HepG2 (cell line): ENCODE measurements around the gene RING1. TPM values are rescaled to one million over a fixed set of nuclear protein-coding genes. Genes with fewer than 3 reads are reported as not detected.
A peak's percentile ranks its signal among the peaks of the same experiment; 100 is the strongest.

Experiments used
- ATF5 ChIP-seq: sonication (generic); formaldehyde crosslinking; IDR thresholded peaks from 2 replicates; pipeline ENCODE4 v1.4.0; 2020; ENCODE audit warnings: mild to moderate bottlenecking, low read depth, missing genetic modification reagents
- CEBPG ChIP-seq: IDR thresholded peaks from 2 replicates; pipeline ENCODE4 v1.6.1; 2016
- DNMT1 ChIP-seq: sonication (generic); formaldehyde crosslinking; IDR thresholded peaks from 2 replicates; pipeline ENCODE4 v1.5.1; 2020; ENCODE audit warnings: mild to moderate bottlenecking, missing genetic modification reagents
- HNRNPL ChIP-seq: fragments of 200-400 bp; formaldehyde crosslinking; IDR thresholded peaks from 2 replicates; pipeline ENCODE4 v1.6.1; 2017; ENCODE audit warnings: mild to moderate bottlenecking, low read depth, low read length
- ISX ChIP-seq: sonication (generic); formaldehyde crosslinking; conservative IDR thresholded peaks from 2 replicates; pipeline ENCODE4 v1.5.0; 2020; ENCODE audit warnings: missing genetic modification reagents
- NPAS2 ChIP-seq: sonication (generic); formaldehyde crosslinking; IDR thresholded peaks from 2 replicates; pipeline ENCODE4 v1.8.0; 2022; ENCODE audit warnings: mild to moderate bottlenecking, missing genetic modification reagents, borderline replicate concordance
- POGK ChIP-seq: sonication (generic); formaldehyde crosslinking; conservative IDR thresholded peaks from 2 replicates; pipeline ENCODE4 v1.8.0; 2022; ENCODE audit warnings: mild to moderate bottlenecking, moderate library complexity, missing genetic modification reagents
- YEATS2 ChIP-seq: sonication (generic); formaldehyde crosslinking; IDR thresholded peaks from 2 replicates; pipeline ENCODE4 v1.4.0; 2020; ENCODE audit warnings: missing genetic modification reagents, borderline replicate concordance
- ZFP36L1 ChIP-seq: sonication (generic); formaldehyde crosslinking; IDR thresholded peaks from 2 replicates; pipeline ENCODE4 v1.8.0; 2022; ENCODE audit warnings: mild to moderate bottlenecking, missing genetic modification reagents, moderate library complexity
- ZNF121 ChIP-seq: sonication (generic); formaldehyde crosslinking; IDR thresholded peaks from 2 replicates; pipeline ENCODE4 v1.5.0; 2020; ENCODE audit warnings: mild to moderate bottlenecking, missing genetic modification reagents
- ZNF317 ChIP-seq: sonication (generic); formaldehyde crosslinking; IDR thresholded peaks from 2 replicates; pipeline ENCODE4 v1.5.0; 2020; ENCODE audit warnings: mild to moderate bottlenecking, missing genetic modification reagents
- ZNF318 ChIP-seq: sonication (generic); formaldehyde crosslinking; IDR thresholded peaks from 2 replicates; pipeline ENCODE4 v1.4.0; 2020; ENCODE audit warnings: mild to moderate bottlenecking, missing genetic modification reagents
- ZNF34 ChIP-seq: sonication (generic); formaldehyde crosslinking; IDR thresholded peaks from 2 replicates; pipeline ENCODE4 v1.4.0; 2020; ENCODE audit warnings: mild to moderate bottlenecking, missing genetic modification reagents, borderline replicate concordance
- ZNF510 ChIP-seq: sonication (generic); formaldehyde crosslinking; IDR thresholded peaks from 2 replicates; pipeline ENCODE4 v1.4.0; 2020; ENCODE audit warnings: low read depth, mild to moderate bottlenecking, missing genetic modification reagents
- ZNF556 ChIP-seq: sonication (generic); formaldehyde crosslinking; IDR thresholded peaks from 2 replicates; pipeline ENCODE4 v1.4.0; 2020; ENCODE audit warnings: mild to moderate bottlenecking, missing genetic modification reagents, borderline replicate concordance
- ZNF563 ChIP-seq: sonication (generic); formaldehyde crosslinking; IDR thresholded peaks from 2 replicates; pipeline ENCODE4 v1.8.0; 2022; ENCODE audit warnings: mild to moderate bottlenecking, moderate library complexity, missing genetic modification reagents
- ZNF567 ChIP-seq: sonication (generic); formaldehyde crosslinking; IDR thresholded peaks from 2 replicates; pipeline ENCODE4 v1.8.1; 2023; ENCODE audit warnings: mild to moderate bottlenecking, missing genetic modification reagents, borderline replicate concordance
- ZSCAN31 ChIP-seq: sonication (generic); formaldehyde crosslinking; IDR thresholded peaks from 2 replicates; pipeline ENCODE4 v1.5.0; 2020; ENCODE audit warnings: low read depth, mild to moderate bottlenecking, missing genetic modification reagents
- polyA plus RNA-seq, 8 experiments: library from polyadenylated mRNA; depleted of rRNA in 3 of 8; stranded (reverse) in 7 of 8; unstranded in 1 of 8; fragments of >200 nt; fragmentation: Illumina TruSeq in 4 of 8; extraction: Trizol in 4 of 8; gene quantifications; 2 replicates each; pipeline versions ENCODE4 v1.2.1 to v1.2.3, GENCODE V29; 2011 to 2016; ENCODE audit warnings: low read depth in 4 of 8, missing spikeins in 1 of 8, mixed read lengths in 1 of 8; ENCODE audit not compliant: insufficient read depth in 1 of 8
- total RNA-seq, 5 experiments: library from RNA; depleted of rRNA; stranded (reverse); fragments of >200 nt; fragmentation: Illumina TruSeq; extraction: Trizol; gene quantifications; 2 replicates each; pipeline ENCODE4 v1.2.3, GENCODE V29; 2016; ENCODE audit warnings: low read depth in 1 of 5

The RING1 gene
- total and polyA plus RNA-seq, 2 of the 13 experiments (the other 11 are each of a cell fraction or from before 2014, with no cell fraction given): 23.9 to 33.6 TPM

GRCh38 chr6:33208091-33208967 lies at the start of gene RING1 (continued):
- peak; percentile 95 for TF ChIP-seq POGK (CRISPR knock-in tag)
- TF ChIP-seq ZNF510: no peak
- TF ChIP-seq ATF5 (CRISPR knock-in tag): peak; percentile 41; the same call in 1 of the 2 replicates
- 0 out of 2 replicates have a peak, but pooled peaks have one; percentile 58 for TF ChIP-seq ZNF317 (CRISPR knock-in tag)
- TF ChIP-seq ZNF318 (CRISPR knock-in tag): 0 out of 2 replicates have a peak, but pooled peaks have one; percentile 41
- TF ChIP-seq ZNF556 (CRISPR knock-in tag): no peak
- no peak for TF ChIP-seq ZNF121 (CRISPR knock-in tag)
- TF ChIP-seq ZSCAN31 (CRISPR knock-in tag): no peak
- no peak; the same call in 1 of the 2 replicates for TF ChIP-seq HNRNPL
- TF ChIP-seq DNMT1 (CRISPR knock-in tag): peak; percentile 97
- no peak; the same call in 1 of the 2 replicates for TF ChIP-seq ISX (CRISPR knock-in tag)
- no peak for TF ChIP-seq ZNF34 (CRISPR knock-in tag)
- peak; percentile 69; the same call in 1 of the 2 replicates for TF ChIP-seq ZNF563
- 0 out of 2 replicates have a peak, but pooled peaks have one; percentile 30 for TF ChIP-seq CEBPG
- TF ChIP-seq ZFP36L1: 0 out of 2 replicates have a peak, but pooled peaks have one; percentile 86
- TF ChIP-seq NPAS2: no peak
- TF ChIP-seq YEATS2: peak; percentile 38; the same call in 1 of the 2 replicates
- no peak for TF ChIP-seq ZNF567
